Hematopoietic multipotent progenitor cell (in vitro differentiated cells): ENCODE results near the gene FFAR1. TPM values are rescaled to one million over a fixed set of nuclear protein-coding genes. Genes with fewer than 3 reads are reported as not detected.
A peak's percentile ranks its signal among the peaks of the same experiment; 100 is the strongest.

Experiments
- DNase-seq, 3 donors: peaks; one replicate each; pipeline ENCODE4 v3.0.0-alpha.2; 2011 to 2015; ENCODE audit warnings: low read depth in 2 of 3, low spot score in 2 of 3
- total RNA-seq: library from RNA; depleted of rRNA; stranded (reverse); fragments of >200 nt; gene quantifications from one replicate; pipeline ENCODE4 v1.2.3, GENCODE V29; 2012

Gene FFAR1
- total RNA-seq = 0.27 TPM

DNA sequence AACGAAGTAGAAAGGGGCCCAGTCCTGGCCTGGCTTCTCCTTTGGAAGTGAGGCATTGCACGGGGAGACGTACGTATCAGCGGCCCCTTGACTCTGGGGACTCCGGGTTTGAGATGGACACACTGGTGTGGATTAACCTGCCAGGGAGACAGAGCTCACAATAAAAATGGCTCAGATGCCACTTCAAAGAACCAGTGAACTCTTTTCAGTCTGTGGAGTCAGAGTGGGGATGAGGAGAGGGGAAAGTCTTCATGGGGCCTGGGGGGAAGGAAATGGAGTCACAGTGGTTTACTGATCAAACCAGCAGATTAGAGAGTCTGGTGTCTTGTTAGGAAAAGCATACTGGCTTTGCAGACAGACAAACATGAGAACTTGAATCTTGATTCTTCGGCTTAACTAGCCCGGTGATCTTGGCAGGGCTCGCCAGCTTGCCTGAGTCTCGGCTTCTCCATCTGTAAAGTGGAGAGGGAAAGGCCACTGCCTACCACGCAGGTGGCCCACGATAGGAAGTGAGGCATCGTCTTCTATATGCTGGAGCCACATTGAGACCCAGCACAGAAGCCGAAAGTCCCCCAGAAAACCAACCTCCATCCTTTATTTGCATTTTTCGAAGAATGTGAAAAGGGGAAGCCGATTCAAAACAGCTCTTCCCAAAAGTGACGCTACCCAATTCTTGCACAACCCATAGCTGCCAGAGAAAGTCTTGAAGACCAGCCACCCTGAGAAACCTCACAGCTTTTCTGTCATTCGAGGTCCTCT, at the start of gene FFAR1:
FFAR1 (plus strand) TSS at position 732 of the 759 bp plus-strand sequence. CDS start 3,650 bp downstream, outside the sequence.
- DNase-seq = peak in 2 of 3 donors; percentile 80 to 87

DNA sequence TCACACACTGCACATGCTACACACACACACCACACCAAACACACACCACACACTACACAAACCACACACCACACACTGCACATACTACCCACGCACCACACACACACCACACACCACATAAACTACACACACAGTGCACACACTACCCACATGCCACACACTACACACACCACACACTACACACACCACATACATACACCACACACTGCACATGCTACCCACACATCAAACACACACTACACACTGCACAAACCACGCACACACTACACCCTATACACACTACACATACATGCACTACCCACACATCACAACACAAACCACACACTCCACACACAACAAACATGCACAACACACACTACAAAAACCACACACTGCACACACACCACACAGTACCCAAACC, 49.8 kb upstream of the FFAR1 start:
- no peak for DNase-seq

DNA sequence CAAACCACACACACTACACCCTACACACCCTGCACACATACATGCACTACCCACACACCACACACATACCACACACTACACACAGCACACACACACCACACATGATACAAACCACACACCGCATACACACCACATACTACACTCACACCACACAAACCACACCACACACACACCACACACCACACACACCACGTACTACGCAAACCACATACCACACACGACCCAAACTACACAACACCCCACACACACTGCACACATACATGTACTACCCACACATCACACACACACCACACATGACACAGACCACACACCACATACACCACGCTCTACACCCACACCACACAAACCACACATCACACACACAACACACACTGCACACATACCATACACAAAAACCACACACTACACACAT, 49.1 kb upstream of the FFAR1 start:
- DNase-seq = no peak

GRCh38 chr19:35299523-35300338, 48.0 kb upstream of the FFAR1 start:
- no peak for DNase-seq

DNA sequence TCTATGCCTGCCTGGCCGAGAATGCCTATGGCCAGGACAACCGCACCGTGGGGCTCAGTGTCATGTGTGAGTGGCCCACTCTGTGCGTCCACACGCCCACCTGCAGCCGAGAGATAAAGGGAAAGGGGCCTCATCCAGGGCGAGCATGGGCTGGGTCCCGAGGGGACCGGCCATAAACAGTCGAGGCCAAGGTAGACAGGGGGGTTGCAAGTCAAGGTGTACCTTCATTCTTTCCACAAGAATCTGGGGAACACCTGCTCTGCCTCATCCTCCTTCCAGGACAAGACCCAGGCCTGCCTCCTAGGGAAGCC, 47.4 kb upstream of the FFAR1 start:
- no peak for DNase-seq

DNA sequence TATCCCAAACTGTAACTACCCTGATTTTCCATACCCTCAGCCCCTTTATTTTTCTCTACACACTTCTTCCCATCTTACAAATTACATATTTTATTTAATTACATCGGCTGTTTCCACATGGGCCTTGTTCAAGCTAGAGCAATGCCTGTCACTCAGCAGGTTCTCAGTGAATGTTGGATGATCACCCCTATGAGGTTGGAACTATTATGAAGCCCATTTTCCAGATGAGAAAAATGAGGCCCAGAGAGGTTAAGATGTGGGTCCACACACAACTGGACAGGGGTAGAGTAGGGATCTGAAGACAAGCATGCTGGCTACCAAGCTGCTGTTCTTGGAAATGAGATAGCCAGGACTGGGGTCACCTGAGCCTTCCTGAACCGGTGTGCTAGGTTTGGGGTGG, 45.7 kb upstream of the FFAR1 start:
- no peak for DNase-seq

- no peak for DNase-seq
Measured at GRCh38 chr19:35302446-35302845, 45.3 kb upstream of the FFAR1 start.

- no peak for DNase-seq
Measured at GRCh38 chr19:35303357-35303915, 44.3 kb upstream of the FFAR1 start.

- no peak for DNase-seq
Measured at GRCh38 chr19:35304036-35304435, 43.7 kb upstream of the FFAR1 start.

DNA sequence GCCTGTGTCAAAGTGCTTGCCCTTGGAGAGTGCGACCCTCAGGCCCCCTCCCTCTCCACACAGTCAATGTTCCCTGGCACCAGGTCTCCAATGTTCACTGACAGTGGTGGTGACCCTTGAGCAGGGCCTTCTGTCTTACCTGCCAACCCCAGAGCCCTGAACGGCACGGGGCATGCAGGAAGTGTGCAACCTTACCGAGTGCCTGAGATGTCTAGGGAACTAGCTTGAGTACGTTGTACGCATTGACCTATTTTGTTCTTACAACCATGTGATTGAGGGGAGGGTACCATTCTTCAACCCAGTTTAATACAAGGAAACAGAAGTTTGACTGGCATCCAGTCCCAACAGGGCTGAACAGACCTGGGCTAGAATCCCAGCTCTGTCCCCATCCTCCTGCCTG, 42.5 kb upstream of the FFAR1 start:
- no peak for DNase-seq

DNA sequence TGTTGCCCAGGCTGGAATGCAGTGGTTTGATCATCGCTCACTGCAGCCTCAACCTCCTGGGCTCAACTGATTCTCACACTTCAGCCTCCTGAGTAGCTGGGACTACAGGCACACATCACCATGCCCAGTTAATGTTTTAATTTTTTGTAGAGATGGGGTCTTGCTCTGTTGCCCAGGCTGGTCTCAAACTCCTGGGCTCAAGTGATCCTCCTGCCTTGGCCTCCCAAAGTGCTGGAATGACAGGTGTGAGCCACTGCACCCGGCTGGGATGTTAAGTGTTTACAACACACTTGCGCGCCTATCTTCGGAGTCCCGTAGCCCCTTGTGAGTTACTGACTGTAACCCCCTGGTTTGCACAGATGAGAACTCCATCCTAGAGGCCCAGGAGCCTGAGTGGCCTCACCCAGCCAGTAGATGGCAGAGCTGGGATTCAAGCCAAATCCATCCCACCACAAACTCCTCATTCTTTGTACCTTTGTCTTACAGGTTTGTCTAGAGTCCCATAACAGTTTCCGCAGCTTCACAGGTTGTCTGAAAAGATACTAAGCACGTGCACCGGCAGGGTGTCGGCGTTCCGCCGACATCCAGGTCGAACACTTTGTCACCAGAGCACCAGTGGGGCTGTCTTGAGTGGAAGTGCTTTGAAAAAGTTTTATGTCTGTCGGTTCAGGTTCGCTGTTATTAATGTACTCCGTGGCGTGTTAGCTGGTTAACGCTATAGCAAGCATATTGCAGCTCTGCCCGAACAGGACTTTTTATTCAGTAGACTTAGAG, 41.0 kb upstream of the FFAR1 start:
- peak in 1 of 3 donors; percentile 56 for DNase-seq

DNA sequence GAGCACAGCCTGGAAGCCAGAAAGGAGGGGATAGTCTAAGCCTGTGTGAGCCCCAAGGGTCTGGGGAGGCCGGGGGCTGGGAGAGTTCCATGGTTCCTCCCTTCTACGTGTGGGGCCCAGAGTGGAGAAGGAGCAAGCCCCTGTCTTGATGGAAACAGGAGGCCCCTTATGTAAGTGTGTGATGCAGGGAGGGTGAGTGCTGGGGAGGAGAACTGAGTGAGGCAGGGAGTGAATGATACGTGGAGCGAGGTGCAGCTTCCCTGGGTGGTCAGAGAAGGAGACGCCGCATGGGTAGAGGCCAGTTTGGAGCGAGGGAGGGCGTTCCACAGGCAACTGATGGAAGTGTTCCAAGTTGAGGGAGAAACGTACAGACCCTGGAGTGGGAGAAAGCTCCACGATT, 39.8 kb upstream of the FFAR1 start:
- no peak for DNase-seq

DNA sequence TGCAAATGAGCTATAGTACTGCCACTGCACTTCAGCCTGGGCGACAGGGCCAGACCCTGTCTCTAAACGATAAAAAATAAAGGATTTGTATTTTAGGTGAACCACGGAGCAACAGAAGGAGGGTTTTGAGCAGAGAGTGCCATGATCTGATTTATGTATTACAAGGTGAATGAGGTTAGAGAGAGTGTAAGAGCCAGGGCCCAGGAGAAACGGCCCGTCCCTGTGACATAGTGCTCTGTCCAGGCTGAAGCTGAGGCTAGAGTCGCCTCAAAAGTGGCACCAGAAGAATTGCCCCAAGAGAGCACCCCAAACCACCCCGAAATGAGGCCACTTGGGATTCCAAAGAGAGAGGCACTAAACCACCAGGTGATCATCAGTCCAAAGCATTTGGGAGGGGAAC, 38.8 kb upstream of the FFAR1 start:
- DNase-seq = no peak

DNA sequence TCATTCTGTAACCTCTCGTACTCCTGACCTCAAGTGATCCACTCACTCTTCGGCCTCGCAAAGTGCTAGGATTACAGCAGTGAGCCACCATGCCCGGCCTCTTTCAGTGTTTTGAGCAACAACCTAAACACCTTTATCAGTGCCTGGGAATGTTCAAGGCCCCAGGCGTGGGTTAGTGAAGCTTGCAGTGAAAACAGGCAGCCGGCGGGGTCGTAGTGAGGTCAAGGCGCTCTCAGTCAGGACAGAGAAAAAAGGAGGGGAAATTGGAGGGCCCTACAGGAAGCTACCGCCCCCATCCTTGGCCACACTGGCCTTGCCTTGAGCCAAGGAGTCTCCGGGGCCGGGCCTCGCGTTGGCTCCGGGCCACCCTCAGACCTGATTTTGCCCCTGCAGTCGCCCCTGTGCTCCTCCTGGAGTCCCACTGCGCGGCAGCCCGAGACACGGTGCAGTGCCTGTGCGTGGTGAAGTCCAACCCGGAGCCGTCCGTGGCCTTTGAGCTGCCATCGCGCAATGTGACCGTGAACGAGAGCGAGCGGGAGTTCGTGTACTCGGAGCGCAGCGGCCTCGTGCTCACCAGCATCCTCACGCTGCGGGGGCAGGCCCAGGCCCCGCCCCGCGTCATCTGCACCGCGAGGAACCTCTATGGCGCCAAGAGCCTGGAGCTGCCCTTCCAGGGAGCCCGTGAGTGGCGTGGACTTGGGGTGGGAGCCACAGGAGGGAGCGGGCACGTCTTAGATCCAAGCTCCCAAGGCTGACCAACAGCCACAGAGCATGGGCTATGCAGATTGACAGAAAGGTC, 38.0 kb upstream of the FFAR1 start:
- no peak for DNase-seq

GRCh38 chr19:35310331-35310730, 37.4 kb upstream of the FFAR1 start:
- DNase-seq = peak in 1 of 3 donors; percentile 47

- no peak for DNase-seq
Measured at GRCh38 chr19:35310811-35311465, 36.8 kb upstream of the FFAR1 start.

GRCh38 chr19:35311901-35312665, 35.6 kb upstream of the FFAR1 start:
- DNase-seq = no peak

- peak in 1 of 3 donors; percentile 54 for DNase-seq
Measured at GRCh38 chr19:35313587-35313986, 34.1 kb upstream of the FFAR1 start.

GRCh38 chr19:35314031-35314430, 33.7 kb upstream of the FFAR1 start:
- no peak for DNase-seq
